CD4-positive, alpha-beta T cell treated with Interleukin-4 for 4 hours (primary cell): ENCODE data around the gene PDE1C.
A peak's percentile ranks its signal among the peaks of the same experiment; 100 is the strongest.

Source experiments
- DNase-seq: peaks from one replicate; pipeline ENCODE4 v3.0.0-alpha.2; 2020

The PDE1C gene

DNA sequence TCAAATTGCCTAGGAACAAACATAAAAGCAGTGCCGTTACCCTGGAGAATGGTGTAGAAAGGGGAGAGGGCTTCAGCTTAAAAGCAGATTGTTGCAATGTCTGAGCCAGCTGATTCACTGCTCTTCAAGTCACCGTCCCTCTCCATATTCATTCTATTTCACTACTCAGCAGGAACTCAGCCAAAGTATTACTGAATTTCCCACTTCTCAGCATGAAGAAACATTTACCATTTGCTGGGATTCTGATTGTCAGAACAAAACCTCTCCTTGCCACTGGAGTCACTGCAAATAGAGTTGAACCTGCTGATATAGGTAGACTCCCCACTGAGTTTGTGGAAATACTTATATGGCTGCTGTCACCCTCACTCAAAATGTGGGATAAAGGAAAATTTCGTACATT, 311.5 kb downstream of the PDE1C start:
- no peak for DNase-seq

DNA sequence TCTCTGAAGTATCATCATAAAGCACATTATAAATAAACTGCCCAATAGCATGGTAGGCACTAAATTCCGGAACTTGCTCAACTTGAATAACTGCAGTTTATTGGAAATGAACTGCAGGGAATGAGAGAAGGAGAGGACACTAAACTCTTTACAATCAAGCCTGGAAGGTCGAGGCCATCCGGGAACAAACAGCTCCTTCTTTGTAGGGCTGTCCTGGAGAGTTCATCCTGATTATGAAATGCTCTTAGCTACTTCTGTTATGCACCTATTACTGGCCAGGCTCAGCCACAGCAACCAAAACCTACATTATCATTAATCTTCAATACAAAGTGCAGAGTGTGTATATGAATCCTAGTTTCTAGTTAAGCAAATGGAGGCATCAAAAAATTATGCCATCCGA, 318.5 kb downstream of the PDE1C start:
- no peak for DNase-seq

DNA sequence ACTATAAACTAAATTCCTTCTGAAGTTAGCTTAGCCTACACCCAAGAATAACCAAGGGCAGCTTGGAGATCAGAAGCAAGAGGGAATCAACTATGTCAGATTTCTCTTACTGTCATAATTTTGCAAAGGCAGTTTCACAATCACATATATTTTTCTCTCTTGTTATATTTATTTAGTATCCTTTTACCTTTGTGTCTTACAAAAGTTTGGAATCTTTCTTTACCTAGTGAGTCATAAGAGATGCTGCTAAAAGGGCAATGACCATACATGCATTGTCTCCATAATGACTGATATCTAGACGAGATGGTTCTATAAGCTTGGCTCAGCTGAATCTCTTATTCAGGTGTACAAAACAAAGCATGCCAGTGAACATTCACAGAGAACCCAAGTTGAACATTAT, 322.1 kb downstream of the PDE1C start:
- no peak for DNase-seq

- DNase-seq, result no peak
Measured at GRCh38 chr7:31747553-31747952, 322.7 kb downstream of the PDE1C start.

GRCh38 chr7:31744294-31744874, 325.8 kb downstream of the PDE1C start:
- DNase-seq, result peak; percentile 27

- DNase-seq, result no peak
Measured at GRCh38 chr7:31741852-31742251, 328.4 kb downstream of the PDE1C start.

DNA sequence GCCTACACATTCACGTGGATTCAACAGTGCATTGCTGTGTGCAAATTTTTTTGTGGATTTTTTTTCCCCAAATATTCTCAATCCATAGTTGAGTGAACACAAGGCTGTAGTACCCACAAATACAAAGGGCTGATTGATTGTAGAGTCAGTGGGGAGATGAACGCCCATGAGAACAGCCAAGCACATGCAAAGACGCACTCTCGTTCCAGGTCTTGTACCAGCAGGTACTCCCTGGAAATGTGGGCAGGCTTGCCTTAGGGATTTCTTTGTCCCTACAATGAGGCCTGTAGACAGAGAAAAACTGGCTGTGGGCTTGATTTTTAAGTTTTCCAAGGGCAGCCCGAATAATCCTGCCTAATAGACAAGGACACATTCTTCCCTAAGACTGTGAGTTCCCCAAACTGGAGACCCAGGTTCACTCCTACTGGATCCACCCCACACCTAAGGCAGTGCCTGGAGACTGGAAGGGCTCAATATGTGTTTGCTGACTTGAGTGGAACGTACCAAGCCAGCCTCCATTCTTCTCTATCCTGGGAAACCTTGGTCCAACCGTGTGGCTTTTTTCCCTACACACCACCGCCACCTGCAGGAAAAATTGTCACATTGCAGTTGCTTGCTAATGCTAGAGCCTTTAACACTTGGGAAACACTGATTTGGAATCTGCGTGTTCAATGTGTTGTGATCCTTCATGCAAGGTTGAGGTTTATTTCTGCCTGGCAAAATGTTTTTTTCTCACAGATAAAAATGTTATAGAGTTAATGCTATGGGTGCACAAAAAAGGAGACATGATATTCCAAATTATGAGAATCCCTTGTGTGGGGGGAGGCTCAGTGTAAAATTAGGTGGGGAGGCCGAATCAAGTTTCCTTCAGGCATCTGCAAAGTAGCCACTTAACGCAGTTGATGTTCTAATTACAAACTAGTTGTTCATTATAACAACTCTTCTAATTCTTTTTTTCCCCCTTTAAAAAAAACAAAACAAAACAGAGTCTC, 333.9 kb downstream of the PDE1C start:
- DNase-seq, result no peak

- DNase-seq, result no peak
Measured at GRCh38 chr7:31734456-31734855, 335.8 kb downstream of the PDE1C start.

- no peak for DNase-seq
Measured at GRCh38 chr7:31729195-31729804, 340.9 kb downstream of the PDE1C start.

- no peak for DNase-seq
Measured at GRCh38 chr7:31724696-31725095, 345.5 kb downstream of the PDE1C start.

DNA sequence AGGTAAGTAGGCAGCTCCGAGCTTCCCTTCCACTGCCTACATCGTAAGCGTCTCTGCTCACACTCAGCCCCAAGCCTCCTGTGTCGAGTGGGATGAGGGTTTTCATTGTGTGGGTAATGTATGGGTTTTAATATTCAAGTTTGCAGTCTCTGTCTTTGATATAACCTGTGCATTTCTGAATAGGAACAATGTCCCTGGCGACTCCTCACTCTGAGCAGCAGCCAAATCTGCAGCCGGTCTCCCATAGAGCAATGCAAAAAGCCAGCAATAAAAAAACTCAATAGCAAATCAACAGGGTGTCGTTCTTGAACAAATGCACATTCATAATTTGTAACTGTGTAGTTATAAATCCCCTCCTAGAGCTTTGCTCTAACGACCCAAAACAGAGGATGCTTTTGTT, 349.8 kb downstream of the PDE1C start:
- no peak for DNase-seq

- DNase-seq, result no peak
Measured at GRCh38 chr7:31716355-31716754, 353.9 kb downstream of the PDE1C start.

GRCh38 chr7:31710171-31710570, 360.0 kb downstream of the PDE1C start:
- no peak for DNase-seq

GRCh38 chr7:31707089-31707488, 363.1 kb downstream of the PDE1C start:
- DNase-seq, result no peak

- DNase-seq, result no peak
Measured at GRCh38 chr7:31705377-31705776, 364.8 kb downstream of the PDE1C start.

- no peak for DNase-seq
Measured at GRCh38 chr7:31702354-31702753, 367.9 kb downstream of the PDE1C start.
